SK-N-MC (cell line): ENCODE data around the gene POLR3K.

Source experiments
- DNase-seq: peaks from one replicate; pipeline ENCODE4 v3.0.0-alpha.2; 2011; ENCODE audit warnings: low read depth, low spot score
- H3K27ac ChIP-seq: fragments of 200-600 bp; sonication (generic); 2 replicates; pipeline ENCODE4 v1.5.1; 2016; ENCODE audit warnings: mixed run types
- H3K36me3 ChIP-seq: fragments of 200-600 bp; sonication (generic); 2 replicates; pipeline ENCODE4 v1.6.1; 2017; ENCODE audit warnings: antibody characterized with exemption, low read length, mixed read lengths; ENCODE audit not compliant: insufficient read depth
- H3K4me3 ChIP-seq: fragments of 200-600 bp; sonication (generic); 2 replicates; pipeline ENCODE4 v1.5.1; 2016
- H3K9ac ChIP-seq: fragments of 200-600 bp; sonication (generic); 2 replicates; pipeline ENCODE4 v1.8.0; 2017; ENCODE audit warnings: mixed run types, mixed read lengths; ENCODE audit not compliant: insufficient read length
- H3K9me3 ChIP-seq: fragments of 200-600 bp; sonication (generic); 2 replicates; pipeline ENCODE4 v1.6.1; 2017; ENCODE audit warnings: low read depth, mild to moderate bottlenecking, antibody characterized with exemption, low read length, moderate library complexity, mixed read lengths
- EZH2 ChIP-seq: fragments of 200-600 bp; sonication (generic); IDR thresholded peaks from one replicate; pipeline ENCODE4 v1.6.1; 2017; ENCODE audit warnings: antibody characterized with exemption
- FOXP2 ChIP-seq: optimal IDR thresholded peaks from 2 replicates; pipeline ENCODE3; 2011; ENCODE audit warnings: mild to moderate bottlenecking, moderate library complexity; ENCODE audit not compliant: insufficient read depth; ENCODE audit errors: extremely low read length, control extremely low read depth
- POLR2AphosphoS5 ChIP-seq: IDR thresholded peaks from 2 replicates; pipeline ENCODE4 v1.6.1; 2012; ENCODE audit warnings: mild to moderate bottlenecking, low read depth, low read length, borderline replicate concordance

Gene POLR3K

DNA sequence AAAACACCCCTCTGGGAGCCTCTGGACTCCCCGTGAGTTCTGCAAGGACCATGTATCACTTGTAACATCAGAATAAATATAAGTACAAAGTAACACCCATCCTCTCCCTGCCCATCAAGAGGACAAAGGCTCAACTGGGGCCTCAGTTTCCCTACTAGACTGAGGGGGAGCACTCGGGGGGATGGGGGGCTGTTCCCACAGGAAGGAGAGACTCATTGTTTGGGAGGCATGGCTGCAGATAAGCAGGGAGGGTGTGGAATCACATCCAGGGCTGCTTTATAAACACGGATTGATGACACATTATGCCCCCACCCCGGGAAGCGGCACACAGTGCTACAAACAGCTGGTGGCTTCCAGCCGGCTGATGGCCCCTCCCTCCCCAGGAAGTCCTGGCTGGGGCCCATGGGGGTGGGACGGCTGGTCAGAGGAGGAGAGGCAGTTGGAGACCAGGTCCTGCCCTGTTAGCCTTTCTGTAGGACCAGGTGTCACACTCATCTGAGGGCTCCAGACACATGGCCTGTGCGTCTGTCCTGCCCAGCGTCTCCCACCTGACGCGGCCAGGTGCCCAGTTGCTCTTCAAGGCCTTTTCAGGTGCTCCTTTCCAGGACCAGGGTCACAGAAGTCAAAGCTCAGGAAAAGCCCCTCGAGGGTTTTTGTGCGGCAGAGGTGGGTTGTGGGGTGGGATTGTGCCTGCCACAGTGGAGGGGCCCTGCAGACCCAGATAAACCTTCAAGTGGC lies 23.3 kb upstream of the POLR3K start:
- H3K9me3 ChIP-seq = no peaks in the 10 kb centered on the region
- H3K27ac ChIP-seq = peak overlapping the region; percentile 61
- no peak overlapping the region for H3K9ac ChIP-seq
- no peak for DNase-seq
- peak overlapping the region; percentile 54 for H3K4me3 ChIP-seq
- TF ChIP-seq FOXP2 (no peak), EZH2 (no peak), POLR2AphosphoS5 (no peak)
- H3K36me3 ChIP-seq = no peaks in the 10 kb centered on the region; the same call in 1 of the 2 replicates

DNA sequence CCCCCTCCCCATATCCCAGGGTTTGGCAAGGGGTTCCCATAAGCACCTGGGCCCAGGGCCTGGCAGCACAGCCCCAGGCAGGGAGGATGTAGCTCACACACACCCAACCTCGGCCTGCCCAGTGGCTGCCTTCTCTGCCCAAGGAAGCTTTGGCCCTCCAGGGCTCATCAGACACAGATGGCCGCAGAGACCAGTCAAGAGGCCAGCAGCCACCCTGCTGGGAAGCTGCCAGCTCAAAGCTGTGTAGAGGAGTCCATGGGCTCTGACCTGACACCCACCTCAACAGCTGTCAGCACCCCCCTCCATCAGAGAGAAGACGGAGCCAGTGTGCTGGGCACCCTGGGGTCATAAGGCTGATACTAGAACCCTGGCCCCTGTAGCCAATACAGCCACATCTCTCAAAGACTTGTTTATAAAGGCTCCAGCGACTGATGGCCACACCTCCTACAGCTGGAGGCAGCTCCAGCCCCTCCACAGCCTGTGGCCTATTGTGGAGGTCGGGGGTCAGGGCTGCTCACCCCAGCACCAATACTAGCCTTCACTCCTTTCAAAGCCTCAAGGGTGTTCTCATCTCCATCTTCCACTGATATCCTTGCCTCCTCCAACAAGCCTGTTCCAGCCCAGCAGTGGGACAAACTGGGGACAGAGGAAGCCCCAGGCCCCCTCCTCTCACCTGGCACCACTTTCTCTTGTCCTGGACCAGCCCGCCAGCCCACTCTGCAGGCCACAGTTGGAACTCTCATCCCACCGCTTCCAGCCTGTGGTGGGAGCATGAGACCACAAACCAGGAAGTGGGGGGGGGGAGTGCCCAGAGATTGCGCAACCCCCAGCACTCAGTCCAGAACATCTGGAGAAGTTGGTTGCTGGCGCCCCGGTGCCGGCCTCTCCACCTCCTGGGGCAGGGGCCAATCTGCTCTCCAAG lies 22.4 kb upstream of the POLR3K start:
- Histone ChIP-seq H3K4me3 (peak overlapping the region; percentile 54), H3K9me3 (no peaks in the 10 kb centered on the region), H3K36me3 (no peaks in the 10 kb centered on the region; the same call in 1 of the 2 replicates), H3K9ac (no peak overlapping the region), H3K27ac (peak overlapping the region; percentile 61; the same call in 1 of the 2 replicates)
- DNase-seq = no peak
- TF ChIP-seq EZH2 = no peak
- no peak for TF ChIP-seq POLR2AphosphoS5
- no peak for TF ChIP-seq FOXP2

DNA sequence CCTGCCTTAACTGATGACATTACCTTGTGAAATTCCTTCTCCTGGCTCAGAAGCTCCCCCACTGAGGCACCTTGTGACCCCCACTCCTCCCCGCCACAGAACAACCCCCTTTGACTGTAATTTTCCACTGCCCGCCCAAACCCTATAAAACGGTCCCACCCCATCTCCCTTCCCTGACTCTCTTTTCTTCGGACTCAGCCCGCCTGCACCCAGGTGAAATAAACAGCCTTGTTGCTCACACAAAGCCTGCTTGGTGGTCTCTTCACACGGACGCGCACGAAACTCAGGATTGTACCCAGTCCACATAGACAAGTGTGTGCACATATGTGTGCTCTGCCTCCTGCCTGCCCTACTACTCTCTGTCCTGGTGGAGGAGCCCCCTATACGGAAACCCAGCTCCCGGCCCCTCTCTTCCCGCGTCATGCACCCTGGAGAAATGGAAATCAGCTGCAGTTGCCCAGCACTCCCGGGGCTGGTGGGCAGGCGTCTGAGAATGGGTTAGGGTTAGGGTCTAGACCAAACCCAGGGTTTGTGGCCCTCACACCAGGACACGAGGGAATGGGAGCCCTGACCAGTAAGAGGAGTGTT lies 21.4 kb upstream of the POLR3K start:
- DNase-seq = no peak
- H3K9me3 ChIP-seq = no peaks in the 10 kb centered on the region
- no peak overlapping the region for H3K4me3 ChIP-seq
- H3K9ac ChIP-seq = no peak overlapping the region
- no peaks in the 10 kb centered on the region; the same call in 1 of the 2 replicates for H3K36me3 ChIP-seq
- TF ChIP-seq POLR2AphosphoS5 = no peak
- TF ChIP-seq FOXP2 = no peak
- H3K27ac ChIP-seq = 0 out of 2 replicates have a peak overlapping the region, but pooled peaks have one; percentile 60

DNA sequence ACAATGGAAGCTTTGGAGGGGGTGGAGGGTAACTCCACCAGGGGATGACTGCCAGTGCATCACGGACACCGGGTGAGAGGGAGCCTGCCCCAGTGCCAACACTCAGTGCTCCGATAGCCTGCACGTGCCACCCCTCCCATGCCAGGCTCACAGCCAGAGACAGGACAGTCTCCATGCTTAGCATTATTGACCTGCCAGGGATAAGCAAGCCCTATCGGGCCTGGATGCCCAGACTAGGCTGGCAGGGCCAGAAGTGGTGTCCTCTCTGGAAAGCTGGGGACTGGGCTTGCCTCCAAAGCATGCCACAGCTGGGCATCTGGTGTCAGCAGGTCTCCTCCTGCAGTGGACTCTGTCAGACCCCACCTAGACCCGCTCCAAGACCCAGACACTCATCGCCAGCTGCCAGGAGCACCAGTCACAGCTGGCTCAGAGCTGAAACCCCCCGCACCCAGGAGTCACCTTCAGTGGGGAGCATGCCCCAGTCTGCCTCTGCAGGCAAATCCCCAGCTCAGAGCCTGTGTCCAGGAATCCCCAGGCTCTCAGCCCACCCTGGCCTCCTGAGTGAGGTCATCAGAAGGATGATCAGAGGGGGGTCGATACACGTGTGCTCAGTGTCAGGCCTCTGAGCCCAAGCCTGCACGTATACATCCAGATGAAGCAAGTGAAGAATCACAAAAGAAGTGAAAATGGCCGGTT lies 20.8 kb upstream of the POLR3K start:
- H3K27ac ChIP-seq = no peak overlapping the region
- TF ChIP-seq POLR2AphosphoS5 (no peak), EZH2 (no peak), FOXP2 (no peak)
- H3K9me3 ChIP-seq = no peaks in the 10 kb centered on the region
- no peaks in the 10 kb centered on the region; the same call in 1 of the 2 replicates for H3K36me3 ChIP-seq
- no peak for DNase-seq
- no peak overlapping the region for H3K9ac ChIP-seq
- H3K4me3 ChIP-seq = no peak overlapping the region

DNA sequence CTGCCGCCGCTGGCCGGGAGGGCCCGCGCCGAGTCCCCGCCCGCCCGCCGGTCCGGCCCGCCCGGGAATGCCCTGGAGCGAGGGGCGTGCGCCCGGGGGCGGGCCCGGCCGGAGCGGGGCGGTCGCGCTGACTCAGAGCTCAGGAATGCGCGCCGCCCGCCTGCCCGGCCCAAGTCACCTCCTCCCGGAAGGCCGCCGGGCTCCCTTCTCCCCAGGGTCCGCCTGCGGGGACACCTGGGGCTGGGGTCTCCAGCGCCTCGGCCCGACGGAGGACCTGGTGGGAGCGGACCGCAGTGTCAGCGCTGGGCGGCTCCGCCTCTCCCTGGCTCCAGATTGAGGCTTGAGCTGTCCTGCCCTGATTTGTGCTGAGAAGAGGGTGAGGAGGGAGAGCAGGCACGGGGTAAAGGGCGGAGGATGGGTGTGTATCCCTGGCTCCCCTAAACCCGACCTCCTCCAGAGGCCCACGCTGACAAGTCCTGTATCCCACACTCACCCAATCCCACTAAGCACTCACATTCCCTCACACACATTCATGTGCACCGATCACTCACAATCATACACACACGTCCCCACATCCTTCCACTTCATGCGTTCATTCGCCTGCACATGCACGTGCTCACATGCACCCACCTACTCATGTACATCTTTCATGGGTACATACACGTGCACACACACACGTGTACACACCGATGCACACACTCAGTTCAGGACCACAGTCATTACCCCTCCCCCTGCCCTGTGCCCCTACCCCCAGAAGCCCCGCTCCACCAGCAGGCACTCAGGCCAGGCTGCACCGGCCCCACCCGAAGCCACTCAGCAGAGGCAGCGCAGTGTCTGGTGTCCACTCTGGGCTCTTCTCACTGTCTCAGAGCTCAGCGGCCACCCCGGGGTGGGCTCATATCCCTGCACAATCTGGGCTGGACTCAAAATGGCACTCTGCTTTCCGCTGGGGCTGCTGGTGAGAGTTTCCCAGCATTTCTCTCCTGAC lies 19.4 kb upstream of the POLR3K start, which contains the start of gene RHBDF1:
Gene RHBDF1, minus strand, starts transcription at position 71 of the 988 bp plus-strand sequence. CDS start 7,616 bp downstream, outside the sequence.
- DNase-seq = no peak
- peak within 1 kb of the TSS; percentile 72 for H3K4me3 ChIP-seq

DNA sequence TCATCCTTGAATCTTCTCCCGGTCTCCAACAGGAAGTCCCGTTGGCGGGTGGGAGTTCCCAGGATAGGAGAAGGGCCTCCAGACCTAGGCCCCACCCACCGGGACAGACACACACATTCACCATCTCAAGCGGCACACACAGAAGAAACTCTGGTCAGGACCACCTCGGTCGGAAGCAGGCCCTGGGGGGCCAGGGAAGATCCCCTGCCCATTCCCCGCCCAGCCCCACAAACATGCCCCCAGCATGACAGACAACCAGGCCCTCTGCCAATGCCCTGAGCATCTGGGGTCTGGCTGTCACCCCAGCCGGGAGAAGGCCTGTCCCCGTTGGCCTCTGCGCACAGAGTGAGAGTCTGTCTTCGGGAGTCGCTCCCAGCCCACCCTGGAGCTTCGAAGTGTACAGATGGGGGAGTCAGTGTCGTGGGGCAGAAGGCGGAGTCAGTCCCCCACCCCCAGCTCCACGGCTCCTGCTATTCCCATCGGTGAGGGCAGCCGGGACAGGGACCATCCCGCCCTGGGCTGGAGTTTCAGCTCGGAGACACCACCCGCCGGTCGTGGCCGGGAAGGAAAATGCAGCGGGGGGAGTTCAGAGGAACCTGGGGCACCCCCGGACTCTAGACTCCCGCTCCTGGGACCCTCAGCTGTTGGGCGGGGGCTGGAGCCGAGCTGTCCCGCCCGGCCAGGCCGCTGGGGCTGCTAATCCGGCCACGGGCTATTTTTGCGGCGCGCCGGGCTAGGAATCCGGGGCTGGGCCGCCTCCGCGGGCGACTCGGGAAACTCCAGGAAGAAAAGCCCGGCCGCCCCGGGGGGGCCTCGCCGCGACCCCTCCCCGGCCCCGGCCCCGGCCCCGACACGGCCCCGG lies 18.4 kb upstream of the POLR3K start:
- no peak overlapping the region for H3K27ac ChIP-seq
- peak overlapping the region; percentile 55 for H3K9ac ChIP-seq
- peak overlapping the region; percentile 72 for H3K4me3 ChIP-seq
- no peaks in the 10 kb centered on the region for H3K9me3 ChIP-seq
- no peak for TF ChIP-seq POLR2AphosphoS5
- TF ChIP-seq FOXP2 = no peak
- no peak for TF ChIP-seq EZH2
- no peak for DNase-seq
- H3K36me3 ChIP-seq = no peaks in the 10 kb centered on the region

More for the DNA sequence above, 19.4 kb upstream of the POLR3K start, which contains the start of gene RHBDF1:
- Histone ChIP-seq H3K27ac (no peak within 1 kb of the TSS), H3K36me3 (no peaks in the 10 kb centered on the region), H3K9me3 (no peaks in the 10 kb centered on the region), H3K9ac (peak within 1 kb of the TSS; percentile 55)
- TF ChIP-seq EZH2 (no peak), POLR2AphosphoS5 (no peak), FOXP2 (no peak)

DNA sequence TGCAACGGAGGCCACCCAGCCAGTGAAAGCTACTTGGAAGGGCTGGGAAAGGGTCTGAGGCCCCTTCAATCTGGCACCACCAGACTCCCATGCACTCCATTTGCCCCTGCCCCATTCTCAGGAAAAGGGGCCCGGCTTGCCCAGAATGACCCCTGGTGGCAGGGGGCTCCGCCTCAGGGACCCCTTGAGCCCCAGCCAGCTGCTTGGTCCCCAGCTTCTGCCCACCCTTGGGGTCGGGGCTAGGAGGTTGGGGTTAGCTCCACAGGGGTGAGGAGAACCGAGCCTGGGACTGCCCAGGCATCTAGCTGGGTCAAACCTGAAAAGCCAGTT lies 17.8 kb upstream of the POLR3K start:
- Histone ChIP-seq H3K27ac (no peak overlapping the region), H3K9me3 (no peaks in the 10 kb centered on the region), H3K36me3 (no peaks in the 10 kb centered on the region), H3K4me3 (peak overlapping the region; percentile 72), H3K9ac (no peak overlapping the region)
- DNase-seq = no peak
- TF ChIP-seq EZH2 (no peak), FOXP2 (no peak), POLR2AphosphoS5 (no peak)
